Measurements from ENCODE around the gene MAP7D1. TPM values are rescaled to one million over a fixed set of nuclear protein-coding genes. Genes with fewer than 3 reads are reported as not detected.
"Not testable (repeated sequence)": the region's sequence is repeated elsewhere in the genome, so short reads cannot be mapped to it uniquely, and the experiment has no call there.

The MAP7D1 gene
- total and polyA plus RNA-seq, 8 donors, result 14.6 to 164 (median 41.3) TPM

- Histone ChIP-seq H3K27ac (peak overlapping the region; percentile 94 to 98 (median 96)), H3K4me1 (peaks cover 16 to 61% (median 40%) of the 10 kb centered on the region in 4 donors), H3K27me3 (no peaks in the 10 kb centered on the region), H3K4me3 (peak overlapping the region; percentile 74 to 91 (median 76)), H3K9me3 (no peaks in the 10 kb centered on the region), H3K36me3 (peaks cover 2 to 31% (median 28%) of the 10 kb centered on the region in 4 donors)
- 1% methylated on average over 28 to 29 of the region's 29 CpGs for WGBS, 5 donors
- intact Hi-C loops (cut with DNase I; ENCODE audit: low total_unique reads), result loop anchor here (10.0 kb wide), 1 partner anchor 60 kb away; no protein-coding TSS in a partner anchor
- TF ChIP-seq EP300 (IDR thresholded peaks at IDR 0.05) (peak; percentile 54), POLR2A (IDR thresholded peaks at IDR 0.05) (no peak), POLR2AphosphoS5 (IDR thresholded peaks at IDR 0.05) (peak in 2 of 3 donors; percentile 38 to 46)
- TF ChIP-seq, protein P1, sequence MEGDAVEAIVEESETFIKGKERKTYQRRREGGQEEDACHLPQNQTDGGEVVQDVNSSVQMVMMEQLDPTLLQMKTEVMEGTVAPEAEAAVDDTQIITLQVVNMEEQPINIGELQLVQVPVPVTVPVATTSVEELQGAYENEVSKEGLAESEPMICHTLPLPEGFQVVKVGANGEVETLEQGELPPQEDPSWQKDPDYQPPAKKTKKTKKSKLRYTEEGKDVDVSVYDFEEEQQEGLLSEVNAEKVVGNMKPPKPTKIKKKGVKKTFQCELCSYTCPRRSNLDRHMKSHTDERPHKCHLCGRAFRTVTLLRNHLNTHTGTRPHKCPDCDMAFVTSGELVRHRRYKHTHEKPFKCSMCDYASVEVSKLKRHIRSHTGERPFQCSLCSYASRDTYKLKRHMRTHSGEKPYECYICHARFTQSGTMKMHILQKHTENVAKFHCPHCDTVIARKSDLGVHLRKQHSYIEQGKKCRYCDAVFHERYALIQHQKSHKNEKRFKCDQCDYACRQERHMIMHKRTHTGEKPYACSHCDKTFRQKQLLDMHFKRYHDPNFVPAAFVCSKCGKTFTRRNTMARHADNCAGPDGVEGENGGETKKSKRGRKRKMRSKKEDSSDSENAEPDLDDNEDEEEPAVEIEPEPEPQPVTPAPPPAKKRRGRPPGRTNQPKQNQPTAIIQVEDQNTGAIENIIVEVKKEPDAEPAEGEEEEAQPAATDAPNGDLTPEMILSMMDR (IDR thresholded peaks at IDR 0.05), result peak in 4 of 7 experiments; percentile 26 to 49 (median 38)
- peak; percentile 65 to 89 for DNase-seq
Observed at GRCh38 chr1:36224537-36225282, 68.8 kb downstream of the MAP7D1 start.

- Histone ChIP-seq H3K27me3 (no peaks in the 10 kb centered on the region), H3K27ac (peak overlapping the region; percentile 94 to 98 (median 96)), H3K4me3 (peak overlapping the region; percentile 74 to 91 (median 76)), H3K36me3 (peaks cover 2 to 37% (median 34%) of the 10 kb centered on the region in 4 donors), H3K4me1 (peaks cover 16 to 68% (median 45%) of the 10 kb centered on the region in 4 donors), H3K9me3 (no peaks in the 10 kb centered on the region)
- DNase-seq, result no peak
- WGBS, 5 donors, result 9 to 17% (median 10%) methylated on average over 10 of the region's 10 CpGs
- TF ChIP-seq EP300 (IDR thresholded peaks at IDR 0.05), result no peak
- TF ChIP-seq, protein P1 (IDR thresholded peaks at IDR 0.05), result no peak
- TF ChIP-seq POLR2AphosphoS5 (IDR thresholded peaks at IDR 0.05), result no peak
- no peak for TF ChIP-seq POLR2A (IDR thresholded peaks at IDR 0.05)
- intact Hi-C loops (cut with DNase I; ENCODE audit: low total_unique reads), result loop anchor here (10.0 kb wide), 1 partner anchor 59 kb away; no protein-coding TSS in a partner anchor
Observed at GRCh38 chr1:36225283-36225899, 69.4 kb downstream of the MAP7D1 start.

DNA sequence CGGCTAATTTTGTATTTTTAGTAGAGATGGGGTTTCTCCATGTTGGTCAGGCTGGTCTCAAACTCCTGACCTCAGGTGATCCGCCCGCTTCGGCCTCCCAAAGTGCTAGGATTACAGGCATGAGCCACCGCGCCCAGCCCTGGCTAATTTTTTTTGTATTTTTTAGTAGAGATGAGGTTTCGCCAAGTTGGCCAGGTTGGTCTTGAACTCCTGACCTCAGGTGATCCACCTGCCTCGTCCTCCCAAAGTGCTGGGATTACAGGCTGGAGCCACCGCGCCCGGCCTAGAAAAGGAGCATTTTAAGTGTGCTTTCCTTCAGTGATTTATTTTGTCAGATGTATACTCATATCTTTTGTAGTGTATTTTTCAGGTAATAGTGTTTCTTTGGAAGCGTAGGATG is 74.3 kb downstream of the MAP7D1 start:
- H3K27me3 ChIP-seq; H3K4me3 ChIP-seq; H3K9me3 ChIP-seq; intact Hi-C loops (cut with DNase I; ENCODE audit: low total_unique reads); DNase-seq; H3K27ac ChIP-seq: not testable (repeated sequence)
- H3K4me1 ChIP-seq, result peaks cover 40 to 99% (median 78%) of the 10 kb centered on the region in 4 donors
- WGBS, 5 donors, result 88 to 95% (median 92%) methylated on average over 12 of the region's 12 CpGs
- H3K36me3 ChIP-seq, result peaks cover 15 to 75% (median 67%) of the 10 kb centered on the region in 4 donors

Small RNA genes within 50 kb of the gene (small RNA-seq; reads per million reads assigned to genes)
- 0 reads per million in 4 donors for gene RN7SL131P

Other genes with a start within 250 kb of the MAP7D1 start
- 10 to 100 TPM; 11.9 to 33.8 (median 13.9) TPM for gene AGO3, start 225.1 kb upstream of the MAP7D1 start, total RNA-seq
- 1 to 10 TPM; 1.9 to 2.3 (median 2.2) TPM for gene AGO3, start 225.1 kb upstream of the MAP7D1 start, polyA plus RNA-seq
- not detected for gene TEKT2, start 72.1 kb upstream of the MAP7D1 start, total RNA-seq
- under 1 TPM; 0.25 to 0.76 (median 0.60) TPM for gene TEKT2, start 72.1 kb upstream of the MAP7D1 start, polyA plus RNA-seq
- gene ADPRS, start 67.3 kb upstream of the MAP7D1 start, total RNA-seq, result 10 to 100 TPM in 3 of 5 donors, 1 to 10 TPM in 2; 1.8 to 15.1 (median 11.6) TPM
- 10 to 100 TPM; 21.3 to 27.5 (median 24.7) TPM for gene ADPRS, start 67.3 kb upstream of the MAP7D1 start, polyA plus RNA-seq
- gene COL8A2, start 30.9 kb upstream of the MAP7D1 start, total RNA-seq, result 10 to 100 TPM in 1 of 5 donors, 1 to 10 TPM in 4; 3.5 to 19.2 (median 5.5) TPM
- gene COL8A2, start 30.9 kb upstream of the MAP7D1 start, polyA plus RNA-seq, result 1 to 10 TPM in 2 of 3 donors, under 1 TPM in 1; 0.92 to 5.0 (median 2.0) TPM
- 10 to 100 TPM in 4 of 5 donors, 1 to 10 TPM in 1; 8.9 to 63.9 (median 19.8) TPM for gene TRAPPC3, start 6.7 kb upstream of the MAP7D1 start, total RNA-seq
- 10 to 100 TPM; 61.1 to 64.0 (median 62.8) TPM for gene TRAPPC3, start 6.7 kb upstream of the MAP7D1 start, polyA plus RNA-seq
- 10 to 100 TPM; 26.4 to 97.9 (median 61.3) TPM for gene THRAP3, start 68.3 kb downstream of the MAP7D1 start, total RNA-seq
- gene THRAP3, start 68.3 kb downstream of the MAP7D1 start, polyA plus RNA-seq, result 10 to 100 TPM; 22.2 to 28.0 (median 26.9) TPM
- 100 to 1,000 TPM in 1 of 5 donors, 1 to 10 TPM in 3, not detected in 1; 3.5 to 120 (median 6.5) TPM for gene SH3D21, start 150.2 kb downstream of the MAP7D1 start, total RNA-seq
- gene SH3D21, start 150.2 kb downstream of the MAP7D1 start, polyA plus RNA-seq, result 1 to 10 TPM in 2 of 3 donors, under 1 TPM in 1; 0.76 to 2.7 (median 1.8) TPM
- gene EVA1B, start 167.5 kb downstream of the MAP7D1 start, total RNA-seq, result 10 to 100 TPM in 3 of 5 donors, 1 to 10 TPM in 1, not detected in 1; 8.3 to 67.2 (median 44.0) TPM
- 10 to 100 TPM; 29.0 to 35.0 (median 29.8) TPM for gene EVA1B, start 167.5 kb downstream of the MAP7D1 start, polyA plus RNA-seq
- gene STK40, start 229.8 kb downstream of the MAP7D1 start, total RNA-seq, result 10 to 100 TPM; 14.0 to 57.4 (median 28.3) TPM
- gene STK40, start 229.8 kb downstream of the MAP7D1 start, polyA plus RNA-seq, result 10 to 100 TPM; 14.6 to 36.0 (median 32.1) TPM
- 100 to 1,000 TPM in 1 of 5 donors, 10 to 100 TPM in 3, 1 to 10 TPM in 1; 5.1 to 261 (median 42.6) TPM for gene LSM10, start 241.7 kb downstream of the MAP7D1 start, total RNA-seq
- gene LSM10, start 241.7 kb downstream of the MAP7D1 start, polyA plus RNA-seq, result 10 to 100 TPM; 46.5 to 65.7 (median 64.8) TPM

Measured in stomach (tissue), 9 donors.